ENCODE results near the gene MARVELD1.

DNA sequence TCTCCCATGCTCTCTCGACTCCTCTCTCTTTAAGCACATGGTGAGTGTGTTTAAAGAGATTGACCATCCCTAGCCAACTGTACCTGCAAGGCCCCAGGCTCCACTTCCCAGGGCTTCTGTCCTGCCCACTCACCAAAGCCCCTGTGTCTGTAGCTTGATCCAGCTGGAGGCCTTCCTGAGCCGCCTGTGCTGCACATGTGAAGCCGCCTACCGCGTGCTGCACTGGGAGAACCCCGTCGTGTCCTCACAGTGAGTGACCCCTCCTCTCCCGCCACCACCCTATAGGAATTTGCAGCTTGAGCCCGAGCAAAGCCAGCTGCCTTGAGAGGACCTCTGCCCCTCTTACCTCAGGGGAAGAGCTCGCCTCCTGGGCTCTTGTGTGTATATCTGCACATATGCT lies 34.6 kb downstream of the MARVELD1 start:
- TF ChIP-seq CTCF (IDR thresholded peaks at IDR 0.05) (no peak), EP300 (IDR thresholded peaks at IDR 0.05) (no peak), POLR2A (IDR thresholded peaks at IDR 0.05) (no peak), POLR2AphosphoS5 (IDR thresholded peaks at IDR 0.05) (no peak)

Data from suprapubic skin (tissue), 4 donors.